Adrenal gland (tissue), 5 donors: ENCODE data around the gene DVL1.
A peak's percentile ranks its signal among the peaks of the same experiment; 100 is the strongest.

Experiments used
- CTCF ChIP-seq, 6 experiments: fragments of 450-650 bp in 4 of 6; fragments of 200-600 bp in 2 of 6; sonication (generic) in 1 of 6; IDR thresholded peaks; 1 replicate in 5 of 6; 2 replicates in 1 of 6; pipeline versions ENCODE4 v1.5.1 to v1.8.0; 2016 to 2021; ENCODE audit warnings: antibody characterized with exemption in 6 of 6, mild to moderate bottlenecking in 2 of 6, moderate library complexity in 1 of 6
- POLR2A ChIP-seq, 2 donors: fragments of 450-650 bp; IDR thresholded peaks; one replicate each; pipeline ENCODE4 v1.6.1; 2017; ENCODE audit warnings: antibody characterized with exemption in 2 of 2, mild to moderate bottlenecking in 2 of 2, moderate library complexity in 1 of 2
- donor health status: DM: no; HTN: no; CAD: no.

GRCh38 chr1:1371746-1372711 lies 22.8 kb upstream of the DVL1 start:
- peak; percentile 73 to 96 (median 81) for TF ChIP-seq CTCF (IDR thresholded peaks at IDR 0.05)
- TF ChIP-seq POLR2A (IDR thresholded peaks at IDR 0.05): no peak
